Measurements from ENCODE around the gene RASL10B.
"Not testable (repeated sequence)": the region's sequence is repeated elsewhere in the genome, so short reads cannot be mapped to it uniquely, and the experiment has no call there.

Gene RASL10B

GRCh38 chr17:35731239-35731916, at the start of gene RASL10B:
TSS of gene RASL10B (plus strand) at chr17:35731639. CDS start at chr17:35735185, 3,546 bp downstream.
- DNase-seq (ENCODE audit: low read depth in 2 of 2) = no peak

GRCh38 chr17:35683591-35683990, 47.8 kb upstream of the RASL10B start:
- no peak for DNase-seq (ENCODE audit: low read depth in 2 of 2)

GRCh38 chr17:35684055-35684802, 47.2 kb upstream of the RASL10B start:
- DNase-seq (ENCODE audit: low read depth in 2 of 2) = peak; percentile 47 to 48

GRCh38 chr17:35692512-35693210, 38.8 kb upstream of the RASL10B start:
- DNase-seq (ENCODE audit: low read depth in 2 of 2) = no peak

- DNase-seq (ENCODE audit: low read depth in 2 of 2) = no peak
Observed at GRCh38 chr17:35693662-35694061, 37.8 kb upstream of the RASL10B start.

- DNase-seq (ENCODE audit: low read depth in 2 of 2) = no peak
Observed at GRCh38 chr17:35694906-35695305, 36.5 kb upstream of the RASL10B start.

GRCh38 chr17:35695613-35696012, 35.8 kb upstream of the RASL10B start:
- DNase-seq (ENCODE audit: low read depth in 2 of 2) = no peak

- DNase-seq (ENCODE audit: low read depth in 2 of 2) = no peak
Observed at GRCh38 chr17:35698800-35699199, 32.6 kb upstream of the RASL10B start.

- no peak for DNase-seq (ENCODE audit: low read depth in 2 of 2)
Observed at GRCh38 chr17:35700150-35700549, 31.3 kb upstream of the RASL10B start.

GRCh38 chr17:35701491-35701890, 29.9 kb upstream of the RASL10B start:
- no peak for DNase-seq (ENCODE audit: low read depth in 2 of 2)

- DNase-seq (ENCODE audit: low read depth in 2 of 2) = not testable (repeated sequence)
Observed at GRCh38 chr17:35703308-35703707, 28.1 kb upstream of the RASL10B start.

GRCh38 chr17:35705230-35705629, 26.2 kb upstream of the RASL10B start:
- no peak for DNase-seq (ENCODE audit: low read depth in 2 of 2)

- no peak for DNase-seq (ENCODE audit: low read depth in 2 of 2)
Observed at GRCh38 chr17:35705705-35706104, 25.7 kb upstream of the RASL10B start.

GRCh38 chr17:35708149-35708548, 23.3 kb upstream of the RASL10B start:
- no peak for DNase-seq (ENCODE audit: low read depth in 2 of 2)

- no peak for DNase-seq (ENCODE audit: low read depth in 2 of 2)
Observed at GRCh38 chr17:35708951-35709350, 22.5 kb upstream of the RASL10B start.

- peak; percentile 48 to 61 for DNase-seq (ENCODE audit: low read depth in 2 of 2)
Observed at GRCh38 chr17:35709874-35710273, 21.6 kb upstream of the RASL10B start.

GRCh38 chr17:35710950-35711349, 20.5 kb upstream of the RASL10B start:
- DNase-seq (ENCODE audit: low read depth in 2 of 2) = no peak

- peak; percentile 80 to 81 for DNase-seq (ENCODE audit: low read depth in 2 of 2)
Observed at GRCh38 chr17:35713069-35713728, 18.2 kb upstream of the RASL10B start.

- no peak for DNase-seq (ENCODE audit: low read depth in 2 of 2)
Observed at GRCh38 chr17:35714988-35715387, 16.5 kb upstream of the RASL10B start.

- DNase-seq (ENCODE audit: low read depth in 2 of 2) = no peak
Observed at GRCh38 chr17:35715416-35715815, 16.0 kb upstream of the RASL10B start.

GRCh38 chr17:35716173-35716572, 15.3 kb upstream of the RASL10B start:
- DNase-seq (ENCODE audit: low read depth in 2 of 2) = no peak

- DNase-seq (ENCODE audit: low read depth in 2 of 2) = no peak
Observed at GRCh38 chr17:35716897-35717465, 14.5 kb upstream of the RASL10B start.
